ENCODE data around the gene PEPD.

The PEPD gene

GRCh38 chr19:33382006-33382405 lies 139.6 kb downstream of the PEPD start:
- H3K36me3 ChIP-seq (ENCODE audit: insufficient read depth, low read length) = peaks cover 40% of the 10 kb centered on the region
- H3K4me3 ChIP-seq (ENCODE audit: low read length, poor library complexity, severe bottlenecking) = no peak overlapping the region
- no peaks in the 10 kb centered on the region for H3F3A ChIP-seq (ENCODE audit: low read depth)
- no peaks in the 10 kb centered on the region for H3K27me3 ChIP-seq (ENCODE audit: insufficient read depth, low read length, poor library complexity, severe bottlenecking)
- no peak for TF ChIP-seq CTCF (conservative IDR thresholded peaks at IDR 0.05; ENCODE audit: low read length)
- TF ChIP-seq EZH2phosphoT487 (IDR thresholded peaks at IDR 0.05; ENCODE audit: borderline replicate concordance) = no peak
- no peaks in the 10 kb centered on the region for H3K9me2 ChIP-seq (replicated peaks; ENCODE audit: low read depth, low read length)
- H3K9me3 ChIP-seq (ENCODE audit: insufficient read depth, low read depth, low read length) = no peaks in the 10 kb centered on the region
- H3K9ac ChIP-seq (ENCODE audit: low read depth, low read length, poor library complexity, severe bottlenecking) = no peak overlapping the region
- H3K4me2 ChIP-seq (ENCODE audit: low read depth, low read length, poor library complexity, severe bottlenecking) = peak overlapping the region; percentile 90
- H4K20me1 ChIP-seq (ENCODE audit: insufficient read depth, low read length, poor library complexity, severe bottlenecking) = peaks cover 64% of the 10 kb centered on the region
- H3K4me1 ChIP-seq (ENCODE audit: insufficient read depth, low read length, poor library complexity, severe bottlenecking) = peaks cover 39% of the 10 kb centered on the region
- peaks cover 98% of the 10 kb centered on the region for H3K79me2 ChIP-seq (ENCODE audit: insufficient read depth, low read length)
- H2AFZ ChIP-seq (ENCODE audit: low read length) = no peak overlapping the region

- Histone ChIP-seq H4K20me1 (ENCODE audit: insufficient read depth, low read length, poor library complexity, severe bottlenecking) (peaks cover 73% of the 10 kb centered on the region), H3K9me2 (replicated peaks; ENCODE audit: low read depth, low read length) (no peaks in the 10 kb centered on the region), H3K4me2 (ENCODE audit: low read depth, low read length, poor library complexity, severe bottlenecking) (peak overlapping the region; percentile 90), H3K4me3 (ENCODE audit: low read length, poor library complexity, severe bottlenecking) (no peak overlapping the region), H3K9ac (ENCODE audit: low read depth, low read length, poor library complexity, severe bottlenecking) (no peak overlapping the region), H3K27me3 (ENCODE audit: insufficient read depth, low read length, poor library complexity, severe bottlenecking) (no peaks in the 10 kb centered on the region), H3K36me3 (ENCODE audit: insufficient read depth, low read length) (peaks cover 35% of the 10 kb centered on the region), H3K79me2 (ENCODE audit: insufficient read depth, low read length) (peaks cover 98% of the 10 kb centered on the region), H3F3A (ENCODE audit: low read depth) (no peaks in the 10 kb centered on the region), H3K9me3 (ENCODE audit: insufficient read depth, low read depth, low read length) (no peaks in the 10 kb centered on the region), H2AFZ (ENCODE audit: low read length) (no peak overlapping the region), H3K4me1 (ENCODE audit: insufficient read depth, low read length, poor library complexity, severe bottlenecking) (peaks cover 49% of the 10 kb centered on the region)
- TF ChIP-seq EZH2phosphoT487 (IDR thresholded peaks at IDR 0.05; ENCODE audit: borderline replicate concordance) (no peak), CTCF (conservative IDR thresholded peaks at IDR 0.05; ENCODE audit: low read length) (no peak)
Observed at GRCh38 chr19:33381101-33381500, 140.5 kb downstream of the PEPD start.

- Histone ChIP-seq H3K9ac (ENCODE audit: low read depth, low read length, poor library complexity, severe bottlenecking) (no peak overlapping the region), H3K9me3 (ENCODE audit: insufficient read depth, low read depth, low read length) (no peaks in the 10 kb centered on the region), H3K4me1 (ENCODE audit: insufficient read depth, low read length, poor library complexity, severe bottlenecking) (peaks cover 61% of the 10 kb centered on the region), H3K4me2 (ENCODE audit: low read depth, low read length, poor library complexity, severe bottlenecking) (peak overlapping the region; percentile 90), H3K9me2 (replicated peaks; ENCODE audit: low read depth, low read length) (no peaks in the 10 kb centered on the region), H2AFZ (ENCODE audit: low read length) (no peak overlapping the region), H3F3A (ENCODE audit: low read depth) (no peaks in the 10 kb centered on the region), H3K36me3 (ENCODE audit: insufficient read depth, low read length) (peaks cover 35% of the 10 kb centered on the region), H3K79me2 (ENCODE audit: insufficient read depth, low read length) (peaks cover 100% of the 10 kb centered on the region), H3K4me3 (ENCODE audit: low read length, poor library complexity, severe bottlenecking) (peak overlapping the region; percentile 87), H4K20me1 (ENCODE audit: insufficient read depth, low read length, poor library complexity, severe bottlenecking) (peaks cover 91% of the 10 kb centered on the region), H3K27me3 (ENCODE audit: insufficient read depth, low read length, poor library complexity, severe bottlenecking) (no peaks in the 10 kb centered on the region)
- TF ChIP-seq CTCF (conservative IDR thresholded peaks at IDR 0.05; ENCODE audit: low read length) = peak; percentile 29
- no peak for TF ChIP-seq EZH2phosphoT487 (IDR thresholded peaks at IDR 0.05; ENCODE audit: borderline replicate concordance)
Observed at GRCh38 chr19:33379151-33379829, 142.3 kb downstream of the PEPD start.
